GM19328 (cell line): ENCODE results near the gene CD2AP.
A peak's percentile ranks its signal among the peaks of the same experiment; 100 is the strongest.
"Not testable (repeated sequence)": the region's sequence is repeated elsewhere in the genome, so short reads cannot be mapped to it uniquely, and the experiment has no call there.

Experiments
- ATAC-seq: cut with Tn5 transposase; IDR thresholded peaks from one replicate; pipeline ENCODE4 v1.9.1; 2021; ENCODE audit warnings: mild to moderate bottlenecking, moderate library complexity; ENCODE audit not compliant: unreplicated experiment

CD2AP gene

GRCh38 chr6:47456536-47456975 is 21.0 kb upstream of the CD2AP start:
- ATAC-seq: no peak

GRCh38 chr6:47457370-47457769 is 20.2 kb upstream of the CD2AP start:
- ATAC-seq: no peak

GRCh38 chr6:47464052-47464451 is 13.5 kb upstream of the CD2AP start:
- no peak for ATAC-seq

- ATAC-seq: no peak
Observed at GRCh38 chr6:47465117-47465516, 12.5 kb upstream of the CD2AP start.

- ATAC-seq: no peak
Observed at GRCh38 chr6:47471911-47472310, 5.7 kb upstream of the CD2AP start.

GRCh38 chr6:47473791-47474346 is 3.7 kb upstream of the CD2AP start:
- no peak for ATAC-seq

GRCh38 chr6:47475319-47475816 is 2.2 kb upstream of the CD2AP start:
- no peak for ATAC-seq

- ATAC-seq: no peak
Observed at GRCh38 chr6:47476781-47477496, 650 bp upstream of the CD2AP start.

- peak; percentile 28 for ATAC-seq
Observed at GRCh38 chr6:47478233-47479139, 897 bp downstream of the CD2AP start.

- ATAC-seq: no peak
Observed at GRCh38 chr6:47479140-47479508, 1.5 kb downstream of the CD2AP start.

- ATAC-seq: no peak
Observed at GRCh38 chr6:47479874-47480273, 2.3 kb downstream of the CD2AP start.

GRCh38 chr6:47481213-47481612 is 3.6 kb downstream of the CD2AP start:
- not testable (repeated sequence) for ATAC-seq

- no peak for ATAC-seq
Observed at GRCh38 chr6:47481806-47482205, 4.2 kb downstream of the CD2AP start.

- ATAC-seq: no peak
Observed at GRCh38 chr6:47483516-47483852, 5.9 kb downstream of the CD2AP start.

- ATAC-seq: no peak
Observed at GRCh38 chr6:47483853-47484546, 6.4 kb downstream of the CD2AP start.

GRCh38 chr6:47484616-47485015 is 7.0 kb downstream of the CD2AP start:
- ATAC-seq: no peak

- ATAC-seq: no peak
Observed at GRCh38 chr6:47485083-47485482, 7.5 kb downstream of the CD2AP start.

GRCh38 chr6:47485491-47486135 is 8.0 kb downstream of the CD2AP start:
- no peak for ATAC-seq

- ATAC-seq: no peak
Observed at GRCh38 chr6:47489995-47490394, 12.4 kb downstream of the CD2AP start.

- no peak for ATAC-seq
Observed at GRCh38 chr6:47490676-47491075, 13.1 kb downstream of the CD2AP start.

GRCh38 chr6:47492355-47492754 is 14.8 kb downstream of the CD2AP start:
- no peak for ATAC-seq
